HAP-1 (cell line): Measurements from ENCODE around the gene GOSR2.
A peak's percentile ranks its signal among the peaks of the same experiment; 100 is the strongest.
"Not testable (repeated sequence)": the region's sequence is repeated elsewhere in the genome, so short reads cannot be mapped to it uniquely, and the experiment has no call there.

Source experiments
- DNase-seq, 2 experiments: peaks; one replicate each; pipeline ENCODE4 v3.0.0-alpha.2; 2016 to 2020; ENCODE audit warnings: low spot score in 2 of 2
- H3K27me3 ChIP-seq: fragments of 250-450 bp; sonication (Bioruptor Pico); 2 replicates; pipeline ENCODE4 v1.5.1; 2020; ENCODE audit warnings: low read depth, mild to moderate bottlenecking, moderate library complexity
- H3K36me3 ChIP-seq: fragments of 250-450 bp; sonication (Bioruptor Pico); replicated peaks from 2 replicates; pipeline ENCODE4 v1.5.1; 2020; ENCODE audit warnings: mild to moderate bottlenecking
- H3K4me1 ChIP-seq: fragments of 250-450 bp; sonication (Bioruptor Pico); 2 replicates; pipeline ENCODE4 v1.5.1; 2020; ENCODE audit warnings: mild to moderate bottlenecking
- H3K4me3 ChIP-seq: fragments of 250-450 bp; sonication (Bioruptor Pico); 2 replicates; pipeline ENCODE4 v1.5.1; 2020; ENCODE audit warnings: mild to moderate bottlenecking, moderate library complexity
- H3K9me3 ChIP-seq: fragments of 250-450 bp; sonication (Bioruptor Pico); 2 replicates; pipeline ENCODE4 v1.5.1; 2020; ENCODE audit warnings: mild to moderate bottlenecking, moderate library complexity
- in situ Hi-C: fragments of 300-500 bp; cut with MboI; formaldehyde crosslinking; loops from 3 replicates; pipeline ENCODE4 v1.14.3; 2020; ENCODE audit warnings: low sequenced_read_pairs, inconsistent platforms, mixed read lengths

The GOSR2 gene

DNA sequence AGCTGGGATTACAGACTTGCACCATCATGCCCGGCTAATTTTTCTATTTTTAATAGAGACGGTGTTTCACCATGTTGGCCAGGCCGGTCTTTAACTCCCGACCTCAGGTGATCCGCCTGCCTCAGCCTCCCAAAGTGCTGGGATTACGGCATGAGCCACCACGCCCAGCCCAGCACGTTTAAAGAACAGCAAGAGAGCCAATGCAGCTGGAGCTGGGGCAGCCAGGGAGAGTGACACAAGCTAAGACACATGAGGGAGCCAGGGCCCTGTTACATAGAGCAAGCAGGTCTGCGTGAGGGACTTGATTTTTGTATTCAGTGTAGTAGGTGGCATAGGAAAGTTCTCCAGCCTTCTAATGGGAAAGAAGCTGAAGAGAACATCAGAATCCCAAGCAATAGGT, 21.7 kb upstream of the GOSR2 start:
- H3K9me3 ChIP-seq: no peaks in the 10 kb centered on the region
- in situ Hi-C loops: no loop called here
- H3K36me3 ChIP-seq: no peaks in the 10 kb centered on the region
- no peak for DNase-seq
- no peaks in the 10 kb centered on the region for H3K4me1 ChIP-seq
- H3K4me3 ChIP-seq: no peak overlapping the region
- peaks cover 12% of the 10 kb centered on the region for H3K27me3 ChIP-seq

DNA sequence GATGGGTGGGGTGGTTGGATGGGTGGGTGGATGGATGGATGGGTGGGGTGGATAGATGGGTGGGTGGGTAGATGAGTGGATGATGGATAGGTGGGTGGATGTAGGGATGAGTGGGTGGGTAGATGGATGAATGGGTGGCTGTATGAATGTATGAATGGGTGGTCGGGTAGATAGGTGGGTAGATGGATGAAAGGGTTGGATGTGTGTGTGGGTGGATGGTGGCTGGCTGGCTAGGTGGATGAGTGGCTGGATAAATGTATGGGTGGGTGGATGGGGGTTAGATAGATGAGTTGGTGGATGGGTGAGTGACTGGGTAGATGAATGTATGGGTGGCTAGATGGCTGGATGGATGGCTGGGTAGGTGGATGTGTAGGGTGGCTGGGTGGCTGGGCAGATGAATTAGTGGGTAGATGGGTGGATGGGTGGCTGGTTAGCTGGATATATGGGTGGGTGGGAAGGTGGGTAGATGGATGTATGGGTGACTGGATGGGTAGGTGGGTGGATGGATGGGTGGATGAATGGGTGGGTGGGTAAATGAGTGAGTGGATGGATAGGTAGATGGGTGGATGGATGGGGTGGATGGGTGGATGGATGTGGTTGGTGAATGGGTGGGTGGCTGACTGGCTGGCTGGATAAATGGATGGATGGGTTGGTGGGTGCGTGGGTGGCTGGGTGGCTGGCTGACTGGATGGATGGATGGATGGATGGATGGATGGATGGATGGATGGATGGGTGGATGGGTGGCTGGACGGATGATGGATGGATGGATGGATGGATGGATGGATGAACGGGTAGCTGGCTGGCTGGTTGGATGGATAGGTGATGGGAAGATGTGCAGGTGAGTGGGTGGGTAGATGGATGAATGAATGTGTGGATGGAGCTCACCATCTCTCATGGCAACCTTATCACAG, 18.9 kb upstream of the GOSR2 start:
- H3K27me3 ChIP-seq: peaks cover 12% of the 10 kb centered on the region
- no peak for DNase-seq
- H3K36me3 ChIP-seq: no peaks in the 10 kb centered on the region
- no peaks in the 10 kb centered on the region for H3K4me1 ChIP-seq
- H3K9me3 ChIP-seq: no peaks in the 10 kb centered on the region
- in situ Hi-C loops: no loop called here
- H3K4me3 ChIP-seq: no peak overlapping the region

DNA sequence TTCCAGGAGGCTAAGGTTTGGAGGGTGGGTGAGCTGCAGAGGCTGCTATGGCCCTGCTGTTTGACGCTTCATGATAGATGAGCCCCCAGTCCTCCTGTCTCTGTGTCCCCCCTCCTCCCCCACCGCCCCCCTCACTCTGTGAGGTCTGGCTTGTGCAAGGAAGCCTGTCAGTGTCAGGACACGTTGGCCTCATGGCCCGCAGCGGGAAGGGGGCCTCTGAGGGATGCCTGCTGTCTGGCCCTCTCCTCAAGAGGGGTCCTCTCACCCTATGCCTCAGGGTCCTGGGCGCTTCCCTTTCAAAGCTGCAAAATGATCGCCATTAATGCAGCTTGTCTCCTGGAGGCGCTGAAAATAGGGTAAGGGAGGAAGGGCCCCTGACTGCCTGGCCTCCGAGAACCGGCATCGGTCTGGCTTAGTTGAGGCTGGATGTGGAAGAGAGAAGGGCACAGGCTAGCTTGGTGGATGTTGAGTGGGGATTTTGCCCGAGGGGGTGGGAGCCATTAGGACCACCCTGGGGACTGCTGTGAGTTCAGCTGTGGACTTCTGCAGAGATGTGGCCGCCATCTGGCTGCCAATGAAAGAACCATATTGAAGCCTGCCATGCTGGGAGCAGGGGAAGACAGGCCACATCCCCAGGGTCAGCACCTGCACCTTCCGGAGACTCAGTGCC, 14.8 kb upstream of the GOSR2 start:
- Histone ChIP-seq H3K4me1 (no peaks in the 10 kb centered on the region), H3K9me3 (no peaks in the 10 kb centered on the region), H3K4me3 (no peak overlapping the region), H3K36me3 (no peaks in the 10 kb centered on the region), H3K27me3 (peaks cover 7% of the 10 kb centered on the region; the same call in 1 of the 2 replicates)
- no peak for DNase-seq
- in situ Hi-C loops: no loop called here

DNA sequence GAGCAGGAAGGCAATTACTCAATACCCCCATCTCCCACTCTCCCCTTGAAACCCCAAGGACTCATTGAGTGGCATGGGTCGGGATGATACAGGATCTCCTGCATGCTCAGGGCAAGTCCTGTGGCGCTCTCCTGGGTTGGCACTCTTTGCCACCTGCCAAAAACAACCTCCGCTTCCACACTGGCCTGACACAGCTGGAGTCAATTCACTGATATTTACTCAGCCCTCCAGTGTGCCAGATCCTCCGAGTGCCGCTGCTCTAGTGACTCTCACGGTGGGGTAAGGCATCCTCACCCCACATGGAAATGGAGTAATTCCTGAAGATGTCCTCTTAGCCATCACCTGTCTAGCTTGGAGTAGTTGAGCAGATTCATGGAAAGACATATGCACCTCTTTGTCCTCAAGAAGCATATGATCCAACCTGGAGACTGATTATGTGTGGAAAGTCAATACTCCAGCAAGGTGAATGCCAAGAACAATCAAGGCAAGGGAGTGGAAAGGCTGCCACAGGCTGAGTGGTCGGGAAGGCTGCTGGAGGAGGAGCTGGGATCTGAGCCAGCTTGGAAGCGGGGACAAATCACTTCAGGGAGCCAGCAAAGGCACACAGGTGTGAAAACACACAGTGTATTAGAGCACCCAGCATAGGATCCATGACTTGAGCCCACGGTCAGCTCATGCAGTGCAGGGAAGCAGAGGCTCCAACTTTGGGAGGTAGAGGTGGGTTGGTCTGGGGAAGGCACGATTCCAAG, 12.6 kb upstream of the GOSR2 start:
- no peak overlapping the region for H3K4me3 ChIP-seq
- no peaks in the 10 kb centered on the region for H3K4me1 ChIP-seq
- H3K27me3 ChIP-seq: peaks cover 7% of the 10 kb centered on the region; the same call in 1 of the 2 replicates
- no peaks in the 10 kb centered on the region for H3K9me3 ChIP-seq
- in situ Hi-C loops: no loop called here
- H3K36me3 ChIP-seq: no peaks in the 10 kb centered on the region
- no peak for DNase-seq

DNA sequence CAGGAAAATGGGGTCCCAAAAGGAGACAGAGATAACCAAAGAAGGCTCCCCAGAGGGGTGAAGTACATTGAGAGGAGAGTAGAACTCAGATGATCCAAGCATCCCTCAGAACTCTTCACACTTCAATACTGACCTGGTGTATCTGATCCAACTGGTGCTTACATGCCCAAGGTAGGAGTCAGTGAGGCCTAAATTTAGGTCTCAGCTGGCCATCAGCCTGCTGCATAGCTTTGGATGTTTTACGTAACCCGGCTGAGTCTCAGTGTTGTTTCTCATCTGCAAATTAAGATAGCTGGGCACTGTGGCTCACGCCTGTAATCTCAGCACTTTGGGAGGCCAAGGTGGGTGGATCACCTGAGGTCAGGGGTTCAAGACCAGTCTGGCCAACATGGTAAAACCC, 11.6 kb upstream of the GOSR2 start:
- peaks cover 7% of the 10 kb centered on the region; the same call in 1 of the 2 replicates for H3K27me3 ChIP-seq
- no peaks in the 10 kb centered on the region for H3K36me3 ChIP-seq
- H3K4me1 ChIP-seq: no peaks in the 10 kb centered on the region
- in situ Hi-C loops: no loop called here
- H3K9me3 ChIP-seq: no peaks in the 10 kb centered on the region
- DNase-seq: no peak
- no peak overlapping the region for H3K4me3 ChIP-seq

DNA sequence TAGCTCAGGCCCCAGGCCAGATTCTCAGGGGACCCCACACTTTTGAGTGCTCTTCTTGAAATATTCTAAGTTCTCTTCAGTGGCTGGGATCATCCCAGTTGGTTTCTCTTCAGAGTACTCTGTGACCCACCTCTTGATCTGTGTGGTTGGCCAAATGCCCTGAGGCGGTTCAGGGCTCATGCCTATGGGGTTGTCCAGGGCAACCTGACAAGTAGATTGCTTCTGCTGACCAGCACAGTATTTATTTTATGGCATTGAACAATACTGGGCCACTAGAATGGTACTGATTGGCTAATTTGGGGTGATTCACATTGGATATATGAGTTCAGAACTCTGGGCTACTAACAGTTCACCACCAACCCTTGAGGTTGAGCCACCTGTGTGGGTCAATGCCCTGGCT, 7.4 kb upstream of the GOSR2 start:
- DNase-seq: no peak
- in situ Hi-C loops: no loop called here
- Histone ChIP-seq H3K36me3 (no peaks in the 10 kb centered on the region), H3K27me3 (no peaks in the 10 kb centered on the region), H3K4me1 (no peaks in the 10 kb centered on the region), H3K9me3 (no peaks in the 10 kb centered on the region), H3K4me3 (no peak overlapping the region)

DNA sequence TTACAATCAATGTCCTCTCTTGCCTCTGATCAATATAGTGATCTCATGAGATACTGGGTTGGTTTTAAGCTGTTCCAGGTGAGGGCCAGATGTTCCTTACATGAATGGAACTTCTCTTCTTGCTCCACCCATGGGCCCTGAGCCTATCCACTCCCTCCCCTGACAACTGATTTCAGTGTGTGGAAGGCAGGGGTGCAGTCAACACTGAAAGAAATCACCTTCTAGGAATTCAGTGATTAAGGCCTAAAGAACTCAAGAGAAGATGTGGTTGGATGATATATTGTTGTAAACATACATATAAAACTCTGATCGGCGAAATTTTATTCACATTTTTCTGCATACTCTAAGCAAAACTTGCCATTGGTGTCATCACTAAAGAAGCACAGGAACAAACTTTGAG, 6.7 kb upstream of the GOSR2 start:
- H3K4me3 ChIP-seq: no peak overlapping the region
- DNase-seq: no peak
- in situ Hi-C loops: no loop called here
- no peaks in the 10 kb centered on the region for H3K4me1 ChIP-seq
- H3K27me3 ChIP-seq: no peaks in the 10 kb centered on the region
- no peaks in the 10 kb centered on the region for H3K9me3 ChIP-seq
- H3K36me3 ChIP-seq: no peaks in the 10 kb centered on the region

DNA sequence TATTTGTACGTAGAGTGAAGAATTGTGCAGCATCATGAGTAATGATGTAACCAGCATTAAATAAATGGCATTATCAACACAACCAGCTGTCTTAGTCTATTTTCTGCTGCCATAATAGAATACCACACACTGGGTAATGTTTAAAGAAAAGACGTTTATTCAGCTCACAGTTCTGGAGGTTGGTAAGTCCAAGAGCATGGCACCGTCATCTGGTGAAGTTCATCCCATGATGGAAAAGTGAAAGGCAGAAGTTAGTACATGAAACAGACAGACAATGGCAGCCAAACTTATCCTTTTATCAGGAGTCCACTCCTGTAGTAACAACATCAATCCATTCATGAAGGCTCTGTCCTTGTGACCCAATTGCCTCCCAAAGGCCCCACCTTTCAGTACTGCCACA, 6.3 kb upstream of the GOSR2 start:
- no peak overlapping the region for H3K4me3 ChIP-seq
- no peaks in the 10 kb centered on the region for H3K4me1 ChIP-seq
- in situ Hi-C loops: no loop called here
- H3K36me3 ChIP-seq: no peaks in the 10 kb centered on the region
- no peaks in the 10 kb centered on the region for H3K9me3 ChIP-seq
- no peak for DNase-seq
- no peaks in the 10 kb centered on the region for H3K27me3 ChIP-seq

DNA sequence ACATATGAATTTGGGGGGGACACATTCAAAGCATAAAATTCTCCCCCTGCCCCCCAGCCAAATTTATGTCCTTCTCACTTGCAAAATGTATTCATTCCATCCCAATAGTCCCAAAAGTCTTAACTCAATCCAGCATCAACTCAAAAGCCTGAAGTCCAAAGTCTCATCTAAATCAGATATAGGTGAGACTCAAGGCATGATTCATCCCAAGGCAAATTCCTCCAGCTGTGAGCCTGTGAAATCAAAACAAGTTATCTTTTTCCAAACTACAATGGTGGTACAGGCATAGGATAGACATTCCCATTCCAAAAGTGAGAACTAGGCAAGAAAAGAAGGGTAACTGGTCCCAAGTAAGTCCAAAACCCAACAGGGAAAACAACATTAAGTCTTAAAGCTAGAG, 5.9 kb upstream of the GOSR2 start:
- H3K4me1 ChIP-seq: no peaks in the 10 kb centered on the region
- in situ Hi-C loops: no loop called here
- no peaks in the 10 kb centered on the region for H3K9me3 ChIP-seq
- no peak overlapping the region for H3K4me3 ChIP-seq
- DNase-seq: no peak
- no peaks in the 10 kb centered on the region for H3K27me3 ChIP-seq
- H3K36me3 ChIP-seq: no peaks in the 10 kb centered on the region

DNA sequence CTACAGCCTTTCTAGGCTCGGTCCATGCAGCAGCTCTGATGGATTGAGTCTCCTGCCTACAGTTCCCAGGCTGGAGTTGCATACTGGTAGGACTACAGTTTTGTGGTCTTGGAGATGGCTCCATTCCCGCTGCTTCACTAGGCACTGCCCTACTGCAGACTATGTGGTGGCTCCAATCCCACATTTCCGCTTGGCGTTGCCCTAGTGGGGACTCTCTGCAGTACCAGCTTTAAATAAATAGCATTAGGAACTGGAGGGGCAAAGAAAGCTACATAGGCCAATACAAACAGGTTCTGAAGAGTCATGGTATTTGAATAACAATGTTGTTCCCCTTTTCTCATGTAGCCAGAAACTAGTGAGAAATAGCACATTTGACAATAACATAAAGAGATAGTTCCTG, 5.4 kb upstream of the GOSR2 start:
- Histone ChIP-seq H3K27me3 (no peaks in the 10 kb centered on the region), H3K4me3 (no peak overlapping the region), H3K4me1 (no peaks in the 10 kb centered on the region), H3K36me3 (no peaks in the 10 kb centered on the region), H3K9me3 (no peaks in the 10 kb centered on the region)
- DNase-seq: no peak
- in situ Hi-C loops: no loop called here

DNA sequence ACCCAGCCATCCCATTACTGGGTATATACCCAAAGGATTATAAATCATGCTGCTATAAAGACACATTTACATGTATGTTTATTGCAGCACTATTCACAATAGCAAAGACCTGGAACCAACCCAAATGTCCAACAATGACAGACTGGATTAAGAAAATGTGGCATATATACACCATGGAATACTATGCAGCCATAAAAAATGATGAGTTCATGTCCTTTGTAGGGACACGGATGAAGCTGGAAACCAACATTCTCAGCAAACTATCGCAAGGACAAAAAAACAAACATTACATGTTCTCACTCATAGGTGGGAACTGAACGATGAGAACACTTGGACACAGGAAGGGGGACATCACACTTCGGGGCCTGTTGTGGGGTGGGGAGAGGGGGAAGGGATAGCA, 998 bp upstream of the GOSR2 start:
- Histone ChIP-seq H3K4me3 (peak overlapping the region; percentile 98), H3K4me1 (peaks cover 15% of the 10 kb centered on the region)
- H3K36me3 ChIP-seq, H3K9me3 ChIP-seq, H3K27me3 ChIP-seq, DNase-seq: not testable (repeated sequence)
- in situ Hi-C loops: loop anchor here (5.0 kb wide), 1 partner anchor 60 kb away; no protein-coding TSS in a partner anchor

DNA sequence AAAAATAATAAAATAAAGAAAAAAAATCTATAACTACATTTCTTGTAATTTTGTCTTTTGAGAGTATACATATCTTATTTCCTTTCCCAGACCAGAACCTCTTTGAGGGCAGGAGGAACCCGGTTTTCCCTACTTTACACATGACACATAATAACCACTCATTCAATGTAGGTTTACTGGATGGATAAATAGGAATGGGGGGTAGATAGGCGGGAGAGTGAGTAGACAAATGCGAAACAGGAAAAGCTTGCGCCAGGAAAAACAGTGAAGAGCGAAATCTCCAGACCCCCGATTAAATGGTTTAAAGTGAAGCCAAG, 515 bp upstream of the GOSR2 start:
- Histone ChIP-seq H3K4me3 (peak overlapping the region; percentile 98), H3K9me3 (no peaks in the 10 kb centered on the region), H3K4me1 (peaks cover 19% of the 10 kb centered on the region), H3K36me3 (peaks cover 8% of the 10 kb centered on the region; the same call in 1 of the 2 replicates), H3K27me3 (no peaks in the 10 kb centered on the region)
- DNase-seq: no peak
- in situ Hi-C loops: loop anchor here (5.0 kb wide), 1 partner anchor 60 kb away; no protein-coding TSS in a partner anchor

DNA sequence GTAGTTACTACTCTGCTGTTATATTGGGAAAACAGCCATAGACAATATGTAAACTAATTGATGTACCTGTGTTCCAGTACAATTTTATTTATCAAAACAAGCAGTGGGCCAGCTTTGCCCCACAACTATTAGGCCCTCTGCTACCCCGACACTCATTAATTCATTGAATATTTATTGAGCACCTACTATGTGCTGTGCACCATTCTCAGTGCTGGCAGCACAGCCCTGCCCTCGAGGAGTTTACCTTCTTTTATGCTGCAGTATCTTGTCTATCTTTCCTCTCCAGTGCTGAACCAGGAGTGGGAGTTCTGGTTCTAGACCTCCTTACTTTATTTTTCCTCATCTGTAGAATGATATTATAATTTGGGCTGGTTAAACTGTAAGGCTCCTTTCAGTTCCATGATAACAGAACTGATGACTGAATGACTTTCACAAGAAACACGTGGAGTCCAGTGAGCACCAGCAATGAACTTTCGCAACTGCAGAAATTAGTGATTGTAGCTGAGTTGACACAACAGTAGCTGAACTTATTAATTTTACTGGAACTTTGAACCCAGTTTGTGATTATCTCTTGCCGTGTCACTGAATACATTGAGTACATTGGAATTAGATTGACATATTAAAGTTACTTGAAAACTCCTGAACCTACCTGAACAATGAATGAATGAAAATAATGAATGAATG, 2.4 kb downstream of the GOSR2 start:
- Histone ChIP-seq H3K4me1 (peaks cover 29% of the 10 kb centered on the region), H3K27me3 (no peaks in the 10 kb centered on the region), H3K9me3 (no peaks in the 10 kb centered on the region), H3K4me3 (no peak overlapping the region), H3K36me3 (peaks cover 8% of the 10 kb centered on the region)
- in situ Hi-C loops: no loop called here
- no peak for DNase-seq
